Colon (tissue), 2 donors: ENCODE results near the gene TRPV2.
"Not testable (repeated sequence)": the region's sequence is repeated elsewhere in the genome, so short reads cannot be mapped to it uniquely, and the experiment has no call there.

Experiments used
- FAIRE-seq: peaks from 2 replicates; lab custom pipeline; 2012; peaks lifted over from hg19 to GRCh38; lab: Jason Lieb, UNC
- donor health status: control.
- donor health status: control.

The TRPV2 gene

DNA sequence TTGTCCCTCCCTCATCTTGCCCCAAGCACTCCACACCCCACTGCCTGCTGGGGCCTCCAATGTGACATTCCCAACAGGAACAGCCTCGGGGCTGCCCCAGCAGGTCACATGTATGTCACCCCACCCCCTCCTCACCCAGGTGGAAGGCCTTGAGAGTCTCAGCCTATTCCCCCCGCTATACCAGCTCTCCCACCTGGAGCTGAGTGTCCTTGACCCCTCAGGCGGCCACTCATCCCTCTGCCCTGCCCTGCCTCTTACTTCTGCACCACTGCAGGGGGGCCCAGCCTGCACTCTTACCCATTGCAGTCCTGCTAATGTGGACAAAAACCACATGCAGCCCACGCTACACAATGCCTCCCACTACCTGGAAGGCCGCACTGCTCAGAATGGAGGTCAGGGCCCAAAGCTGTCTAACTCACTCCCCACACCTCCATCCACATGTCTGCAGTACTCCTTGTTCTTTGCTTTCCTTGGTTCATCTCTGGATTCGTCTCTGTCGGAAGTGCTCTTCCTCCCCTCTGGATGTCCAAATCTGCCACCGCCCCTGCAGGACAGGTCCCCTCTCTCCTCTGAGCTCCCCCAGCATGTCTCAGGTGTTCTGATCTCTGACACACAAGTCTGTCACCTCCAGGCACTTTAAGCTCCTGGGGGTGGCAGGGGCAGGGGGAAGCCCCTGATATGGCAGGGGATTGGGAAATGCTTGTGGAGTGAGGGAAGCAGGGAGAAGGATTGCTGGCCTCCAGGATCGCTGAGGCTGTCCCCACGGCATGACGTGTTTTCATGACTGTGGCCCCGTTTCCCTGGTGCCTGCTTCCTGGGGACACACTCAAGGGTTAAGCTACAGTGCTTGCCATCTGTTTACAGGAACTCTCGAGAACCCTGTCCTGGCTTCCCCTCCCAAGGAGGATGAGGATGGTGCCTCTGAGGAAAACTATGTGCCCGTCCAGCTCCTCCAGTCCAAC lies 20.8 kb downstream of the TRPV2 start:
- FAIRE-seq = no peak

DNA sequence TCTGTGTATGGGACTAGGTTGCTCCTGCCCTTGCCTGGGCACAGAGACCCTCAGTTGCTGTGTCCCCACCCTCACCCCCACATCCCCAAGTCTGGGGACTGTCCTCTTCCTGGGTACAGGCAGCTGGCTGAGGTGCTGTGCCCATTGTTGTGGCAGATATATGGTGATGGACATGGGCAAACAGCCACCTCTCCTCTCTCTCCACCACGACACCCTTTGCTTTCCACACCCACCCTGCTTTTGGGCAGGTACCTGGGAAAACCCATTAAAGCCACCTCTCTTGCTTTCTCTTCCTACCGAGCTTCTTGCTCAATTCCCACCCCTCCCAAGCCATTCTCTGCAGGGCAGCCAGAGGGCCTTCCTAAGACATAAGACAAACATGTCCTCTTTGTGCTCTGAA lies 21.7 kb downstream of the TRPV2 start:
- no peak for FAIRE-seq

DNA sequence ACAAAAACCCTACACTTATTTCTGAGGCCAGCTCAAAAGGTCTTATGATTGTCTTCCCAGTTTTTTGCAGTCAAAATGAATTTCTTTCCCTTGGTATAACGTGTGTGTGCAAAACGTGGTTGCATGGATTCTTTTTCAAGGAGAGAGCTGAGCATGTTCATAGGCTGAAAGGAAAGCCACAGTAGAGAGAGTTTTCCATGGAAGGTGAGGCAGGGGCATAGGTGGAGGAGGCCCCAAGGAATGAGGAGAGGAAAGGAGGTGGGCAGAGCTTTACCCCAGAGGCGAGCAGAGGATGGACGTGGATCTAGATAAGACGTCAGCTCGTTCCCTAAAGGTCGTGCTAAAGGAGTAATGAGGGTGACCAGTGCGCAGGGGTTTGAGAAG lies 22.8 kb downstream of the TRPV2 start:
- FAIRE-seq = no peak

DNA sequence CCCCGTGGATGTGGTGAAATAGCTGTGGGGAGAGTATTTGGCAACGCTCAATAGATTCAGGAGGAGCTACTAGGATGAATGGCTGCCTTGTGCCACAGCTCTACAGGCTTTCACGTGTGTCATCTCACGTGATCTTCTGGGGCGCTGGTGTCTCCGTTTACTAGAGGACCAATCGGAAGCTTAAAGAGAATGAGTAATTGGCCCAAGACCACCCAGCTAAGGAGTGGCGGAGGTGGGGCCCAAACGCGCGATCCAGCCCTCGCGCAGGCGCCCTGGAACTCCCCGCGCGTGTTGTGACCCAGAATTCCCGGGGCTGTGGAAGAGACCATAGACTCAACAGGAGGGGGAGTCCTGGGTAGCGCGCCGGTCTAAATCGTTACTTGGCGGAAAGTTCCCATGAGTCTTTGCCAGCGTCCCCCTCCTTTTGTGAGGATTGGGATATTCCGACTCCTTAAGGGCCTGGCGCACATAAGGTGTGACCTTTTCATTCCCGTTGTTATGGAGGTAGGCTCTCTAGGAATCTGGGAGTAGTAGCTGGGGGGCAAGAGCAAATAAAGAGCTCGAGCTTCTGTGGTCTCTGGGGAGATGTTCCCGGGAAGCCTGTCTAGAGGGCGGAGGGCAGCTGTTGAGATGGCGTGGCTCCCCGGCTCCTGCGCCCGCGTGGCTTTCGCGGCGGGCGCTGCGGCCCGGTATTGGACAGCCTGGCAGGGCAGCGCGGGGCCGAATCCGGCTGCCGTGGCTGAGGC lies 23.4 kb downstream of the TRPV2 start:
- peak; percentile 66 for FAIRE-seq

DNA sequence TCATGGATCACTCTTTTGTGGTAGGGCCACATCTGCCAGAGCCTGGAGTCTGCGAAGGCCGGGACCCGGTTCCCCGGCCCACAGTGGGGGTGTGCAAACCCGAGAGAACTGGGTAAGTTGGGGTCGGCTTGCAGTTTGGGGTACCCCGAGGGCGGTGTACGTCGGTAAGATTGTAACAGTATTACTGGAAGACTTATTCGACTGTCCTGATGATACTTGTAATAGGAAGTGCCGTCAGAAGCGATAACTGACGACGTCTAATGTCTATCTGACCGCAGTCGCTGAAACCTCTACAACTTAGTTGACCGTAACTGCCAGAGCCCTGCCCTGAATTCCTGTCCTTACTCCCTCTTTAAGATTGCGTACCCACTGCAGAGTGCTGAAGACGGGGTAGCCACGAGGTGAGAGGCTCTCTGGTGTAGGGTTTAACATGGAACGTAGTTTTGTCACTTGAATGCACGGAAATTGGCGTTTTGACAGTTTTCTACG lies 24.0 kb downstream of the TRPV2 start:
- FAIRE-seq = no peak

DNA sequence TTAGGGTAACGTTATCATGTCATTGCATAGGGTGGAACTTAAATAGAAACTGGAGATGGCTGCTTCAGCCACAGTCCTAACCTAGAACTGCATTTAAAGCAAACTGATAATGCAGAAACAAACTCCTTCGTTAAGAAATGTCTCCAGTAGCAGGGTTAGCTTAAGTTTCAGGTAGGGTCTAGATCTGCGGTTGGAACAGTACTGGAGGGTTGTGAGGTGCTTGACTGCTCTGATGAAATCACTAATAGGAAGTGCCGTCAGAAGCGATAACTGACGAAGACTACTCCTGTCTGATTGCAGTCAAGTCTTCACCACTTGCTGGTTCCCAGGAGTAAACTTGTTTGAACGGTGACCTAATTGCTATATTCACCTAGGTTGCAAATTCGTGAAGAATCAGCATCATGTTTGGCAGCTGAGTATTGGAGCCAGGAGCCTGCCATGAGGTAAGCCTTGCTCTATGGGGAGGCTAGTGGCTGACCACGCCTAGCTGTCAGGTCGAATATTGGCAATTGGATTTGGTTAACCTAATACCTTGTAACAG lies 24.5 kb downstream of the TRPV2 start:
- no peak for FAIRE-seq

DNA sequence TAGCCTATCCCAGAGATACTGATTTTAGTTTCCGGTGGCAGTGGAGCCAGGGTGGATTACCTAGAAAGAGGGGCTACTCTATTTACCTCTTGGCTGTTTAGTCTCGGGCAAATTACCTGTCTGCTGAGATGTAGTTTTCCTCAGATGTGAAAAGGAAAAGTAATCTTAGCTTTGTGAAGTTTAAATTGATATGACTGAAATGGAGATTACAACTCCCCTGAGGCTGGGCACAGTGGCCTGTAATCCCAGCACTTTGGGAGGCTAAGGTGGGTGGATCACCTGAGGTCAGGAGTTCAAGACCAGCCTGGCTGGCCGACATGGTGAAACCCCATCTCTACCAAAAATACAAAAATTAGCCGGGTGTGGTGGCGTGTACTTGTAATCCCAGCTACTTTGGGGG lies 25.0 kb downstream of the TRPV2 start:
- FAIRE-seq = not testable (repeated sequence)

DNA sequence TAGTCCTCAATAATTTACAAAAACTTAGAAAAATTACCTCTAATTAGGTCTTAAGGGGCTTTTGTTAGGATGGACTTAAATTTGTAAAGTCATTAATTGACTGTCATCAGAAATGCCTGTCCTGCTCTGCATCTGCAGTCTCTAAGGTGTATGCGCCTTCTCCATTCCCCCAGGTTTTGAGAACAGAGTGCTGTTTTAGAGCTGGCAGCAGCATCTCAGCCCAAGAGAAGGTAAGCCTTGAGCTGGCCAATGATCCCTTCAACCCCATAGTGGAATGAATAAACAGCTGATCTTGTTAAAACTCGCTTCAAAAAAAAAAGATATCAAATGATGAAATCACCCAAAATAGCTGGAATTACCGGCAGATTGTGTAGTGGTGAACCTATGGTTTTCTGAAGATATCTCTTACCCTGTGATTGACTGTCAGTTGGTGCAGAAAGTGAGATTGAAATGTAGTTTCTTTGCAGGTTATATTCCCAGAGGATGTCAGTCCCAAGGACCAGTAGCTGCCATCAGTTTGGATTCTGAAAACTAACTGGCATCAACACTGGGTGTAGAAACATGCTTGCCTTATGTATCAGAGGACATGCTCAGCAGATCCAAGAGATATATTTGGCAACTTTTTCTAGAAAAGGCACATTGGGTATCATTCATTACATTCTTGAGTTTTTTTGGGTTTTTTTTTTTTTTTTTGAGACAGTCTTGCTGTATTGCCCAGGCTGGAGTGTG lies 25.7 kb downstream of the TRPV2 start:
- no peak for FAIRE-seq

DNA sequence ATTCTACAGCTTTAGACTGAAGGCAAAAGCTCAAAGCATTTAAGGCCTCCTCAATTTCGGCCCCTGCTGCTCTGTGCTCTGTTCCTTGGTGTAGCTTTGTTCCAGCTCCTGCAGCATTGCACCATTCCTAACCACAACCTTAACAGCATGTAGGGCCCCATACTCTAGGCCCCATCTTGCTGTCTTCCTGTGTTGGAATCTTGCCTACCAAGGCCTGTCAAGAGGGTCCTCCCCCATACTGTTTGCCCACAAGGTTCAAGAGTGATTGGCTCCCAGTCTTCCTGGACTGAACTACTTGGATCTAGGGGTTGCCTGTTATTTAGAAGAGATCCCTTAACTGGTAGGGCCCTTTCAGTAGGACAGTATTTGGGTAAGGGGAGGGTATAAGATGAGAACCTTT lies 26.8 kb downstream of the TRPV2 start:
- FAIRE-seq = no peak

DNA sequence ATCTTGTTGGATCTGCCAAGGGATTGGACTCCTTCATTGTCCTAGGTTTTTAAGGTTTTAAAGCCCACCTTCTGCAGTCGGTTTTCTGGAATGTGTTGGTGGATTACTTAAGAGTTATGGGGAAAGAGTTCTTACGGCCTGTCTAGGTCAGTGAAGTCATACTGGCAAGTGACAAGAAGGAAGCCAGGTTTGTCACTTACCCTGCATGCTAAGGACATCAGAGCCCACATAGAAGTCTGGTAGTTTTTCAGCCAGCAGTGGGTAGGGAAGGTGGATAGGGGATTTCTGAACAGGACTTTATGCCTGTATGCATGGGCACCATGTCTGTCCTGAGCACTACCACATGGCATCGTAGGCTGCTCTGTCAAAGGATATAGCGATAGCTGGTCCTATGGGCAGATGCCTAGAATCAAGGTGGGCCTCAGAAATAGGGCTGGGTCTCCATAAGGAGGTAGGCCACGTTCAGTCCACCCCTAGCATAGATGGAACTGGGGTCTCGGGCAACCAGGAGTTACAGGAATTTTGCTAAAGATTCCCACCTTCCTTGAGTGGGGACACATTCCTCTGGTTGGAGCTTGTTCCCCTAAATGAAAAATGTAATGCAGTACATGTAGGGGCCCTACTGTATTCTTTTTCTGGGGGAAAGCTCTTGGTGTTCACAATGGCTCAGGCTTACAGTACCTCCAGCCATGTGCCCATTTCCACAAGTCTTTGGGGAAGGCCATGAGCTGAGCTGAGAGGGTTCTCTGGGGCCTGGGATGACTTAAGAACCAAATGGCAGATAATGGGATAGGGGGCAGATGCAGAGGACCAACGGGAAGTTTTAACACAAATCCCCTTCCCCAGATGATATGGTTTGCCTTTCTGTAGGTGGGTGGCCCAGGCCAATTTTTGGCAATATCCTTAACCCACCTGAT lies 27.5 kb downstream of the TRPV2 start:
- FAIRE-seq = no peak

DNA sequence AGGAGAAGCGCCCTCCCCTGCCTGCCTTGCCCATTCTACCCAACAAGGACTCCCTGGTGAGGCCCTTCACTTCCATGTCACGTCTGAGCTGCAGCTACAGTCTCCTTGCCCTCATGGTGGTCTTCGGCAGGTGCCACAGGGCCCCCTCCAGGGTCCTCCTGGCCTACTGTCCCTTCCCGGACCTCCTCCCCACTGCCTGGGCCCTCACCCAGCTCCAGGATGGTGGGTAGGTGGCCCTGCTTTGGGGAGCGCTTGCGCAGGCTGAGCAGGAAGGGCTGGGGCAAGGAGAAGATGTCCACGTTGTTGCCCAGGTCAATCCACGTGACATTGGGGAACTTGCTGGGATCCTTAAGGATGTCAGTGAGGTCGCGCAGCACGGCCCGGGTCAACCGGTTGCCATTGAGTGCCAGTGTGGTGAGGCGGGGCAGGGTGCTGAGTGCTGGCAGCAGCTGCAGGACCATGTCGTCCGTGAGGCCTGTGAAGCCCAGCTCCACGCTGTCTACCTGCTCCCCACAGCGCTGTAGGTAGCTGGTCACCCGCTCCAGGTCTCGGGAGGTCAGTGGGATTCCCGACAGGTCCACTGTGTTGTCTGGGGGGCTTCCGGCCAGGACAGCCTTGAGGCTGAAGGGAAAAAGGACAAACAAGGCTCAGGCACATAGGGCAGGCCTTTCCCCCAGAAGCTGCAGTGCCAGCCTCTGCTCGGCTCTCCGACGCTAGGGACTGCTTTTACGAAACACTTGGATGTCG lies 28.3 kb downstream of the TRPV2 start:
- no peak for FAIRE-seq

DNA sequence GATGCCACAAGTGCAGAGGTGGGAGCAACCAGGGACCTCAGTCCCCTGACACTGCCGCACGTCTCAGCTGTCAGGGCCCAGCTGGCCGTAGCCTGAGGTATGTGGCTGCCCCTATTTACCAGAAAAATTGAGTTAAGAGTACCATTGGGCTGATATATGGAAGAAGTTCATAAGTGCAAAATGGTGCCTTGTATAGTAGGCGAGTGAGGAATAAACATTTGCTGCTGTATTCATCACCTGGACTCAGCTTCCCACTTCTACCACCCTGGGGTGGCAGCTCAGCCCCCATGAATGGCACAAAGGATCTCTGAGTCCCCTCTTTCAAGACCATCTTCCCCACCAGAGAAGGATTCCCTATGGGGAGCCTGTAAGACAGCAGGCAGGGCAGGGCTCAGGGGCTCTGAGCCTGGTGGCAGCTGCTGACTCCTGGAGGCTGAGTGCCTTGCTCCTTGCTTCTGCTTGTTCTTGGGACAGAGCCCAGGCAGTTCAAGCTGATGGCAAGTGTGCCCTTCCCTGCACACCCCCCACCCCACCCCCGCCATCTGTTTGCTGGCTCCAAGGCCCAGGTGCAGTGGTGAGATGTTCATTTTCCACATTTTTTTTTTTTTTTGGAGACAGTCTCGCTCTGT lies 29.0 kb downstream of the TRPV2 start:
- no peak for FAIRE-seq

DNA sequence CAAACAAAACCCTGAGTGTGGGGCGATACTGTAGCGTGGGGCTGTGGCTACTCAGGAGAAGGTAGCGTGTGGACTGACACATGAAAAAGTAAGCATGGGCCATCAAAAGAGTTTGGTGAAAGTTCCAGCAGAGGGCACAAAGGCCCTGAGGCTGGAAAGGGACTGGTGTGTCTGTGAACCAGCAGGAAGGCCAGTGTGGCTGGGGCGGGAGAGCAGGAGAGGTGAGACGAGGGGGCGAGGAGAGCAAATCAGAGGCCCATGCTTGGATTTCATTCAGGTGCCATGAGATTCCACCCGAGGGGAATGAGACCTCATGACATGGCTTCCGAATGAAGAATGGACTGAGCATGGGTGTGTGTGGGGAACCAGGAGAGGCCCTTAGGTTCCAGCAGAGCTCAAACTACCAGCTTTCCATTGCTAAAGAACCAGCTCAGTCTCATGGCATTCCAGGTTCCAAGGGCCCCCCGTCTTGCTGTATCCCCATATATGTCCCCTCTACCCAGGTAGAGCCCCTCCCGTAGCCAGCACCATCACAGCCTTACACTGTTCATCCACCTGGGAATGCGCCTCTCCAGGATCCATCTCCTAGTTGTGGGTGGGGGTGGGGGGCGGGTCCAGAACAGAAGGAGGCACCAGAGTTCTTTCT lies 31.1 kb downstream of the TRPV2 start:
- no peak for FAIRE-seq

DNA sequence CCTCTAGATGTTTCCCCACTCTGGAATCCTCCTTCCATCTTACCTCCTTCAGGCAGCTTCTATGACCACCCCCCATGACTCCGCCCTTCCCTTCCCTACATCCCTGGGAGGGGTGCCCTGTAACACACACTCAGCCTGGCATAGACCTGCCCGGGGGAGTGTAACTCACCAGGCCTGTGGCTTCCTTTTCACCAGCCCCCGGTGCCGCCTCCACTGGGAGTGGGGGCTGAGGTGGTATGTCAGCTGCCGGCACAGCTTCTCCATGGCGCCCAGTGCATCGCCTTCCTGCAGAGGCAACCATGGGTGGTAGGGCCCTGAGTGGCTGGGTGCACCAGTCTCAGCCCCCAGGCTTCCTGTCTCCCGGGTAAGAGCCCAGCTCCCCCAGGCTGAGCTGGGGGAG lies 32.3 kb downstream of the TRPV2 start:
- no peak for FAIRE-seq

DNA sequence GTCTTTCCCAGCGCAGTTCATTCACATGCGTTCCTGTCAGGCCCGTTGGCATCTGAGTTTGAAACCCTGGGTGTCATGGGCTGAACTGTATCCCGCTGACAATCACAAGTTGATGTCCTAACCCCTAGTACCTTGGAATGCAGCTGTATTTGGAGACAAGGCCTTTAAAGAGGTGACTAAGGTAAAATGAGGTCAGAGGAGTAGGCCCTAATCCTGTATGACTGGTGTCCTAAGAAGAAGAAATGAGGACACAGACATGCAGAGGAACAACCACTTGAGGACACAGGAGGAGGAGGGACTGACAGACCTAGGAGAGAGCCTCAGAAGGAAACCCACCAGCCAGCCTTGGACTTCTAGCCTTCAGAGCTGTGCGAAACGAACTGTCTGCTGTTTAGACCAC lies 33.1 kb downstream of the TRPV2 start:
- FAIRE-seq = no peak

DNA sequence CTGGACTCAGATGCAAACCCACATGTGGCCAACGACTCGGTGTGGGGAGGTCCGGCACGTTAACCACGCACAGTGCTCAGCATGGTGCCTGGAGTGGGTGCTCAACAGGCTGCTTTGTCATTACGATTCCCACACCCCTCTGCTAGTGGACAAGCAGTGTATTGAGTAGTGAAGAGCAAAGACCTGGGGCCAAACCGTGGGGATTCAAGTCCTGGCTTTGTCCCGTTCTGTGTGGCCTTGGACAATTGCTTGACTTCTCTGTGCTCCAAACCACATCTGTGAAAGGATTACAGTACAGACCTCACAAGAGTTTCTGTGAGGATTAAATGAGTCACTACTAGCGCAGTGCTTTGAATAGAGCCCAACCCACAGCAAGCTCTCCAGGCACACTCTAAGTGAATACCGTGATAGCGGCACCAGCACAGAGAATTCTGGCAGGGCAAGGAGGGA lies 33.8 kb downstream of the TRPV2 start:
- FAIRE-seq = no peak

DNA sequence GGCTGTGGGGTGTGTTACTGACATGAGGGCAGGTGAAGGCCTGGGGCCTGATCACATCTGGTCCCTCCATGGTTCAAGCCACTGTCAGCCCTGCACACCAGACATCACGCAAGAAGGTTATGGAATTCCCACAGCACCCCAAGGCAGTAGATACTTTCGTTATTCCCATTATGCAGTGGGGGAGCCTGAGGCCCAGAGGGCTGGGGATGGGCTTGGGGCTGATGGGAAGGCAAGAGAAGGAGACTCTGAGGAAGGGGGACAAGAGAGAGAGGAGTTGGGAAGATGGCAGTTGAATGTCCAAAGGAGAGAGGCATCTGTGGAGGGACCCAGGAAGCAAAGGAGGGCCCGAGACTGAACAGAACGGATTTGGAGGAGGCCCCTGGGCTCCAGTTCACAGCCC lies 34.7 kb downstream of the TRPV2 start:
- no peak for FAIRE-seq

DNA sequence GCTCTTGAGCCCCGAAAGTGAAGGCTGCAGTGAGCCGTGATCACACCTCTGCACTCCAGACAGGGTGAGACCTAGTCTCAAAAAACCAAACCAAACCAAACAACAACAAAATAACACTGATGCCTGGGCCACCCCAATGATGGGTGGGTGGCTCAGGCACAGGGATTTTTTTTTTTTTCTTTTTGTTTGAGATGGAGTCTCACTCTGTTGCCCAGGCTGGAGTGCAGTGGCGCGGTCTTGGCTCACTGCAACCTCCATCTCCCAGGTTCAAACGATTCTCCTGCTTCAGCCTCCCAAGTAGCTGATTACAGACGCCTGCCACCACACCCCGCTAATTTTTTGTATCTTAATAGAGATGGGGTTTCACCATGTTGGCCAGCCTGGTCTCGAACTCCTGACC lies 36.9 kb downstream of the TRPV2 start:
- not testable (repeated sequence) for FAIRE-seq

DNA sequence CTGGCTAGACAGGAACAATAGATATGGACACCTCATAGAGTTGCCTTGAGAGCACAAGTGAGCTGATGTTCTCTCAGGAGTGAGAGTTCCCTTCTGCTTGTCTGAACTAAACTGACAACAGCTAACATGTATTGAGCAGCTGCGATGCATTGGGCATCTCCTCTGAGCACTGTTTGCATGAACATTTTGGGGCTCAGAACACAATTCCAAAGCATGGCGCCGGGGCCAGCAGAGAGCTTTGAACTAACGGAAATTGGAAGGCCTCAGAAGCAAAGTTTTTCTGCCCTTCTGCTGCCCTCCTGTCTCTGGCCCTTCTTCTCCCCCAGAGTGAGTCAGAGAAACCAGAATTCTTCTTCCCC lies 38.1 kb downstream of the TRPV2 start:
- no peak for FAIRE-seq
